HFFc6 (cell line): ENCODE results near the gene BACE1-AS. TPM values are rescaled to one million over a fixed set of nuclear protein-coding genes. Genes with fewer than 3 reads are reported as not detected.

Experiments
- DNase-seq: peaks from one replicate; pipeline ENCODE4 v3.0.0-alpha.2; 2018
- H3K27ac Mint-ChIP-seq: 2 replicates; pipeline ENCODE4 v1.8.0; 2020; ENCODE audit warnings: mild to moderate bottlenecking, mixed read lengths
- H3K27me3 Mint-ChIP-seq: 2 replicates; pipeline ENCODE4 v1.8.0; 2021; ENCODE audit warnings: mild to moderate bottlenecking, moderate library complexity, mixed read lengths; ENCODE audit not compliant: insufficient read depth
- H3K36me3 Mint-ChIP-seq: 2 replicates; pipeline ENCODE4 v1.8.0; 2021; ENCODE audit warnings: low read depth, mixed read lengths
- H3K4me1 Mint-ChIP-seq: 2 replicates; pipeline ENCODE4 v1.8.0; 2020; ENCODE audit warnings: low read depth, mixed read lengths
- H3K4me3 Mint-ChIP-seq: 2 replicates; pipeline ENCODE4 v1.8.0; 2020; ENCODE audit warnings: mild to moderate bottlenecking, moderate library complexity, mixed read lengths
- H3K9me3 Mint-ChIP-seq: 2 replicates; pipeline ENCODE4 v1.8.0; 2020; ENCODE audit warnings: mild to moderate bottlenecking, mixed read lengths
- total RNA-seq, 6 experiments: library from RNA; stranded (reverse); fragmentation: NEBNext Ultra II Directional; extraction: Animal tissue kit (Norgen Biotek cat#: 25700); gene quantifications; 2 replicates in 1 of 6; 3 replicates in 5 of 6; pipeline ENCODE4 v1.2.3, GENCODE V29; 2021
- TF ChIP-seq, protein P1 (sequence below): fragments of 200-600 bp; sonication (generic); IDR thresholded peaks from 2 replicates; pipeline ENCODE4 v1.5.0; 2021; ENCODE audit warnings: antibody characterized with exemption, mild to moderate bottlenecking

Gene BACE1-AS
- total RNA-seq, 6 experiments from 2014 or later = 4.3 to 6.4 (median 5.7) TPM

DNA sequence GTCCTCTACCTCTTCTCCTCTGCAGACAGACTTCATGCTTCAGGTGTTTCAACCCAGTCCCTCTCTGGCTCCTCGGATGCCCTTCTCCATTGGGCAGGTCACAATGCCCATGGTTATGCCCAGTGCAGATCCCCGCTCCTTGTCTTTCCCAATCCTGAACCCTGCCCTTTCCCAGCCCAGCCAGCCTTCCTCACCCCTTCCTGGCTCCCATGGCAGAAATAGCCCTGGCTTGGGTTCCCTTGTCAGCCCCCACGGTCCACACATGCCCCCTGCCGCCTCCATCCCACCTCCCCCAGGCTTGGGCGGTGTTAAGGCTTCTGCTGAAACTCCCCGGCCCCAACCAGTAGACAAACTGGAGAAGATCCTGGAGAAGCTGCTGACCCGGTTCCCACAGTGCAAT, 9.3 kb upstream of the BACE1-AS start:
- no peaks in the 10 kb centered on the region; the same call in 1 of the 2 replicates for H3K27me3 Mint-ChIP-seq
- H3K4me3 Mint-ChIP-seq = peak overlapping the region; percentile 77; the same call in 1 of the 2 replicates
- H3K36me3 Mint-ChIP-seq = peaks cover 48% of the 10 kb centered on the region
- no peak for DNase-seq
- peaks cover 41% of the 10 kb centered on the region for H3K4me1 Mint-ChIP-seq
- H3K27ac Mint-ChIP-seq = peak overlapping the region; percentile 86
- no peaks in the 10 kb centered on the region for H3K9me3 Mint-ChIP-seq
- TF ChIP-seq, protein P1, sequence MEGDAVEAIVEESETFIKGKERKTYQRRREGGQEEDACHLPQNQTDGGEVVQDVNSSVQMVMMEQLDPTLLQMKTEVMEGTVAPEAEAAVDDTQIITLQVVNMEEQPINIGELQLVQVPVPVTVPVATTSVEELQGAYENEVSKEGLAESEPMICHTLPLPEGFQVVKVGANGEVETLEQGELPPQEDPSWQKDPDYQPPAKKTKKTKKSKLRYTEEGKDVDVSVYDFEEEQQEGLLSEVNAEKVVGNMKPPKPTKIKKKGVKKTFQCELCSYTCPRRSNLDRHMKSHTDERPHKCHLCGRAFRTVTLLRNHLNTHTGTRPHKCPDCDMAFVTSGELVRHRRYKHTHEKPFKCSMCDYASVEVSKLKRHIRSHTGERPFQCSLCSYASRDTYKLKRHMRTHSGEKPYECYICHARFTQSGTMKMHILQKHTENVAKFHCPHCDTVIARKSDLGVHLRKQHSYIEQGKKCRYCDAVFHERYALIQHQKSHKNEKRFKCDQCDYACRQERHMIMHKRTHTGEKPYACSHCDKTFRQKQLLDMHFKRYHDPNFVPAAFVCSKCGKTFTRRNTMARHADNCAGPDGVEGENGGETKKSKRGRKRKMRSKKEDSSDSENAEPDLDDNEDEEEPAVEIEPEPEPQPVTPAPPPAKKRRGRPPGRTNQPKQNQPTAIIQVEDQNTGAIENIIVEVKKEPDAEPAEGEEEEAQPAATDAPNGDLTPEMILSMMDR = no peak

DNA sequence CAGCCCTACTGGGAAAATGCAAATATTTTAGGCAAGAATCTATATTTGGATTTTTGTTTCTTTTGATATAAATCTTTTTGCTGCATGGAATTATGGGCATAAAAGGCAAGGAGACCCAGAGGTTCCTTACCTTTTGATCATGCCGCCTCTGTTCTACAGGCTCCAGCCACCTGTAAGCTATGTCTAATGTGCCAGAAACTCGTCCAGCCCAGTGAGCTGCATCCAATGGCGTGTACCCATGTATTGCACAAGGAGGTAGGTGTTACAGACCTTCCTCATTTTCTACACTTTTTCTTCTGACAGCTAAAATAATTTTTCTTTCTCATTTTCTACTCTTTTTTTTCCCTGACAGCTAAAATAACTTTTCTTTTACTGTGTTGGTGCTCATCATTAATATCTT, 8.2 kb upstream of the BACE1-AS start:
- DNase-seq = no peak
- Mint-ChIP-seq H3K27ac (no peak overlapping the region), H3K36me3 (peaks cover 52% of the 10 kb centered on the region), H3K4me3 (no peak overlapping the region), H3K27me3 (no peaks in the 10 kb centered on the region; the same call in 1 of the 2 replicates), H3K4me1 (peaks cover 41% of the 10 kb centered on the region), H3K9me3 (no peaks in the 10 kb centered on the region)
- TF ChIP-seq, protein P1 = no peak

DNA sequence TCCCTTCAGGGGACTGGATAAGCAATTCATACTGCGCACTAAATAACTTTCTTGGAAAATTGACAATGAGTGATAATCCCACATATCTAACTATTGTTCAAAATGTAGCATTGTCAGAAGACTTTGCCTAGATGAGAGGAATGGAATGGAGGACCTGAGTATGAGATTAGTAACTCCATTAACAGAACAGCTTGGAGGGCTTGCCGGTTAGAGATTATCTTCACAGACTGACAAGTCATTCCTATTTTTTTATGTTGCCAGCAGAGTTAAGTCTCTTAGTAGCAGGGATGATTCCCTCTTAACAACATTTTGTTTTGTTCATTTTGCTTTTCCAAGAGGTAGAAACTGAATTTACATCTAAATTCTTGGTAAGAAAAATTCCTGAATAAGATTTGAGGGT, 7.1 kb upstream of the BACE1-AS start:
- Mint-ChIP-seq H3K27me3 (no peaks in the 10 kb centered on the region; the same call in 1 of the 2 replicates), H3K4me1 (peaks cover 35% of the 10 kb centered on the region), H3K36me3 (peaks cover 56% of the 10 kb centered on the region), H3K9me3 (no peaks in the 10 kb centered on the region), H3K27ac (no peak overlapping the region), H3K4me3 (no peak overlapping the region)
- no peak for DNase-seq
- TF ChIP-seq, protein P1 = no peak

DNA sequence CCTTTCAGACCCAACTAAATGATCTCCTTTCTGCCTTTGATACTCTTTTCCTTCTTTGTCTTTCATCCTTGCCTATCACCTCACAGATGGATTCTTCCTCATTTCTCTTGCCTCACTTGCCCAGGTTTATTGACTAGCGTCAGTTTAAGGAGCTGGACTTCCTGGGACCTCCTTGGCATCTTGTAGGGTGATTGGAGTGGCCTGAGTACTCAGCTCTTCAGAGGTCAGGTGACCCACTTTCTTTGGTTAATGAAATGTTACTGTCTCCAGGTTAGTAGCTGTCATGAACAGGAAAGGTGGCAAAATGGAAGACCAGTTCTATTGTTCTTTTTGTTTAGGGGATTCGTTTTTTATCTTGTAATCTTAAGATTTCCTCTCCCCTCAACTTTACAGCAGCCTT, 4.6 kb upstream of the BACE1-AS start:
- Mint-ChIP-seq H3K4me3 (no peak overlapping the region), H3K4me1 (peaks cover 13% of the 10 kb centered on the region), H3K36me3 (peaks cover 71% of the 10 kb centered on the region), H3K27me3 (no peaks in the 10 kb centered on the region; the same call in 1 of the 2 replicates), H3K27ac (no peak overlapping the region), H3K9me3 (no peaks in the 10 kb centered on the region)
- DNase-seq = no peak
- TF ChIP-seq, protein P1 = no peak

DNA sequence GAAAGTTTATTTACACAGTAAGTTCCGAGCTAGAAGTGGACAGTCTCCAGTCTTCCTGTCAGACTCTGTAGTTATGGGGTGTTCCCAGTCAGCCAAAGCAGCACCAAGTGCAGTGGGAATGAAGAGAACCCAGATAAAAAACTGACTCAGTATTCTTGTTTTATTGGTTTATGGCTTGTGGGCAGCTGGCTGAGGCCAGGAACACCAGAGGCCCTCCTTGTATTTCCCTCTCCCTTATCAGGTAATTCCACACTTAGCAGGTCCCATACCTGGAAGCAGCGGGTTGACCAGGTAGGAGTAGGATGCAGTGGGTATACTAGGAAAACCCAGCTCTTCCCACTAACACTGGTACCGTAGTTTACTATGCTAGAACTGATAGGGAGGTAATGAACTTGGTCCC, 3.5 kb upstream of the BACE1-AS start:
- no peak overlapping the region for H3K27ac Mint-ChIP-seq

More for the DNA sequence above, 3.5 kb upstream of the BACE1-AS start:
- Mint-ChIP-seq H3K9me3 (no peaks in the 10 kb centered on the region), H3K4me1 (peaks cover 3% of the 10 kb centered on the region), H3K4me3 (no peak overlapping the region), H3K27me3 (no peaks in the 10 kb centered on the region; the same call in 1 of the 2 replicates), H3K36me3 (peaks cover 65% of the 10 kb centered on the region)
- TF ChIP-seq, protein P1 = no peak
- no peak for DNase-seq
